ENCODE data around the gene OR52L1. TPM values are rescaled to one million over a fixed set of nuclear protein-coding genes. Genes with fewer than 3 reads are reported as not detected.

Gene OR52L1
- not detected in 2 replicates for total RNA-seq (2021)
- Bru-seq, nascent RNA, result not detected
- not detected for BruChase-seq, experiment 1, labeled RNA remaining after a 2-hour chase
- BruChase-seq, experiment 2, labeled RNA remaining after a 6-hour chase, result not detected
- long read RNA-seq, result 0 reads

DNA sequence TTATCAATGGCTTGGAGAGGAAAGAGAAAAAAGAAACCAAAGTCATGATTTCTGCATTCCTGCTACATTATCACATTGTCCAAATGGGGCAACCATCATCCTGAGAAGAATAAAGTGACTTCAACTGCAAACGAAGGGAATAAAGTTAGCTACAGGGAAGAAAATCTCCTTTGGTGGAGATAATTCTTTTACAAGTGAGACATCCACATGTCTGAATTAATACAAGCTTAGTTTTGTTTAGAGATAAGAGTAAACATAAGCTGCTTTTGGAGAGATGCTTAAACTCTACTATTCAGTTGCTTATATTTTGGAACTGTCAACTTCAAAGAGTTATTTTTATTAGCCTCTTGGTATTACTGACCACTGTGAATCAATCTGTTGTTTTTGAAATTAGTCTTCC is at the start of gene OR52L1:
OR52L1 (minus strand) TSS at position 101 of the 400 bp plus-strand sequence; CDS start at position 46, 55 bp downstream.
- H4K20me1 ChIP-seq (ENCODE audit: insufficient read depth), result no peaks in the 10 kb centered on the region
- no peaks in the 10 kb centered on the region for H3K9me3 ChIP-seq (ENCODE audit: insufficient read depth, low read depth)
- no peaks in the 10 kb centered on the region for H3K4me1 ChIP-seq (replicated peaks; ENCODE audit: insufficient read depth)
- no peak within 1 kb of the TSS for H3K4me2 ChIP-seq
- intact Hi-C loops (cut with micrococcal nuclease; ENCODE audit: unreplicated experiment), result no loop called here
- TF ChIP-seq, protein P1, sequence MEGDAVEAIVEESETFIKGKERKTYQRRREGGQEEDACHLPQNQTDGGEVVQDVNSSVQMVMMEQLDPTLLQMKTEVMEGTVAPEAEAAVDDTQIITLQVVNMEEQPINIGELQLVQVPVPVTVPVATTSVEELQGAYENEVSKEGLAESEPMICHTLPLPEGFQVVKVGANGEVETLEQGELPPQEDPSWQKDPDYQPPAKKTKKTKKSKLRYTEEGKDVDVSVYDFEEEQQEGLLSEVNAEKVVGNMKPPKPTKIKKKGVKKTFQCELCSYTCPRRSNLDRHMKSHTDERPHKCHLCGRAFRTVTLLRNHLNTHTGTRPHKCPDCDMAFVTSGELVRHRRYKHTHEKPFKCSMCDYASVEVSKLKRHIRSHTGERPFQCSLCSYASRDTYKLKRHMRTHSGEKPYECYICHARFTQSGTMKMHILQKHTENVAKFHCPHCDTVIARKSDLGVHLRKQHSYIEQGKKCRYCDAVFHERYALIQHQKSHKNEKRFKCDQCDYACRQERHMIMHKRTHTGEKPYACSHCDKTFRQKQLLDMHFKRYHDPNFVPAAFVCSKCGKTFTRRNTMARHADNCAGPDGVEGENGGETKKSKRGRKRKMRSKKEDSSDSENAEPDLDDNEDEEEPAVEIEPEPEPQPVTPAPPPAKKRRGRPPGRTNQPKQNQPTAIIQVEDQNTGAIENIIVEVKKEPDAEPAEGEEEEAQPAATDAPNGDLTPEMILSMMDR (conservative IDR thresholded peaks at IDR 0.05), result no peak
- TF ChIP-seq EZH2 (IDR thresholded peaks at IDR 0.05; ENCODE audit: low read depth), result no peak
- no peaks in the 10 kb centered on the region for H3K27me3 ChIP-seq (ENCODE audit: insufficient read depth, low read depth)
- H3K79me2 ChIP-seq (ENCODE audit: low read depth), result no peaks in the 10 kb centered on the region
- no peak within 1 kb of the TSS for H3K27ac ChIP-seq
- no peak for DNase-seq
- no peaks in the 10 kb centered on the region for H3K9me2 ChIP-seq (ENCODE audit: insufficient read depth)
- no TSS peak for BruUV-seq (replicated peaks)
- H3K4me3 ChIP-seq, result no peak within 1 kb of the TSS
- ChIA-PET CTCF (no interaction called here), POLR2A (ENCODE audit: unreplicated experiment) (no interaction called here)
- no peak within 1 kb of the TSS for H2AFZ ChIP-seq
- H3F3A ChIP-seq (ENCODE audit: insufficient read depth, low read depth), result no peaks in the 10 kb centered on the region
- no peaks in the 10 kb centered on the region for H3K36me3 ChIP-seq (ENCODE audit: low read depth)

DNA sequence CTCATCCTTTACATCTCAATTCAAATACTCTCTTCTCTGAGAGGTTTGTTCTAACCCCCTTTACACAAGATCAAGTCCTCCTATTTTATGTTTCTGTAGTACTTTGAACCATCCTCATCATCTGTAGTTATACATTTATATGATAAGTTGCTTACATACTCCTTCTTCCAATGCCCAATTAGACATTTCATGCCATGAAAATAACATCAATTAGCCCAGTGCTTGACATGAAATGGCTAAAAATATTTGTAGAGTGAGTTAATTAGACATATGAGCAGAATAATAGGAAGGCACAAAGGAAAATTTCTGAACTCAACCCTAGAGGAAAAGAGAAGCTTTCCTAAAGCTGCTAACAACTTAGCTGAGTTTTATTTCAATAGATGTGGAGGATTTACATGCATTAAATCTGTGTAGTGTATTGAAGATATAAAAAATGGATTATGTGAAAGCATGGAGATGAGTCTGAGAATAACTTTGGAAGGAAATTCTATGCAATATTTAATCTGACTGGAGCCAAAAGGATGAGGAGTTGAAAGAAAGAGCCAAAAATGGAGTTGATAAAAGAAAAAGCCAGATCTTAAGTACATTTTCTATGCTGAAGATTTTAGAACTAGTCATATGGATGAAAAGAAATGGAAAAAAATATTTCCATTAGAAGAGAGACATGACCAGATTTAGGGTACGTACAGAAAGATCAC is 44.1 kb upstream of the OR52L1 start, which contains the start of gene OR56A1:
OR56A1 (minus strand) TSS at position 51 of the 698 bp plus-strand sequence. CDS start 3,066 bp downstream, outside the sequence.
- POLR2A ChIA-PET (ENCODE audit: unreplicated experiment), result no interaction called here
- no peaks in the 10 kb centered on the region for H4K20me1 ChIP-seq (ENCODE audit: insufficient read depth)
- no peaks in the 10 kb centered on the region for H3K27me3 ChIP-seq (ENCODE audit: insufficient read depth, low read depth)
- H3K27ac ChIP-seq, result no peak within 1 kb of the TSS
- no peaks in the 10 kb centered on the region for H3F3A ChIP-seq (ENCODE audit: insufficient read depth, low read depth)
- no peak within 1 kb of the TSS for H3K4me3 ChIP-seq
- CTCF ChIA-PET, result interaction anchor here (0.5 kb wide), 1 partner anchor 251 kb away, joined by 4 read pairs; no protein-coding TSS in a partner anchor
- no peaks in the 10 kb centered on the region for H3K4me1 ChIP-seq (replicated peaks; ENCODE audit: insufficient read depth)
- no peaks in the 10 kb centered on the region for H3K79me2 ChIP-seq (ENCODE audit: low read depth)
- no peaks in the 10 kb centered on the region for H3K9me2 ChIP-seq (ENCODE audit: insufficient read depth)
- H3K36me3 ChIP-seq (ENCODE audit: low read depth), result no peaks in the 10 kb centered on the region
- BruUV-seq (replicated peaks), result no TSS peak
- intact Hi-C loops (cut with micrococcal nuclease; ENCODE audit: unreplicated experiment), result no loop called here
- H3K9me3 ChIP-seq (ENCODE audit: insufficient read depth, low read depth), result no peaks in the 10 kb centered on the region
- no peak for DNase-seq
- no peak within 1 kb of the TSS for H3K4me2 ChIP-seq
- TF ChIP-seq EZH2 (IDR thresholded peaks at IDR 0.05; ENCODE audit: low read depth), result no peak
- TF ChIP-seq, protein P1 (conservative IDR thresholded peaks at IDR 0.05), result no peak
- no peak within 1 kb of the TSS for H2AFZ ChIP-seq

DNA sequence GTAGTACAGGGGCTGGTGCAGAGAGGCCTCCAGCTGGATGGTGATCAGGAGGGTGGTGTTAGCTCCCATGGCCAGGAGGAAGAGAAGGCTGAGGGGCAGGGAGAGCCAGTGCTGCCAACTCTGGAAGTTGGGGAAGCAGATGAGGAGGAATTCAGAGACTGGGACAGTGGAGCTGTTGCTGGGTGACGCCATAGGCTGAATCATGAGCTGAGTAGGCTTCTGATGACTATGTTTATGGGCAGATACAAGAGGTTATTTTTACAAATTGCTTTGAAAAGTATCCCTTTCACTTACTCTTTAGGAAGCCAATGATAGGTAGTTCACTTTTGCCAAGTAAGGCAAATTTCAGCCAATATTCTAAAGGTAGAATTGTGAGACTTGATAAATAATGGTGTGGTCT is 40.7 kb upstream of the OR52L1 start:
- Histone ChIP-seq H3K4me2 (no peak overlapping the region), H3K79me2 (ENCODE audit: low read depth) (no peaks in the 10 kb centered on the region), H3K9me2 (ENCODE audit: insufficient read depth) (no peaks in the 10 kb centered on the region), H3K9me3 (ENCODE audit: insufficient read depth, low read depth) (no peaks in the 10 kb centered on the region), H3K27me3 (ENCODE audit: insufficient read depth, low read depth) (no peaks in the 10 kb centered on the region), H3K27ac (no peak overlapping the region), H3K36me3 (ENCODE audit: low read depth) (no peaks in the 10 kb centered on the region), H3F3A (ENCODE audit: insufficient read depth, low read depth) (no peaks in the 10 kb centered on the region), H4K20me1 (ENCODE audit: insufficient read depth) (no peaks in the 10 kb centered on the region), H2AFZ (no peak overlapping the region), H3K4me1 (replicated peaks; ENCODE audit: insufficient read depth) (no peaks in the 10 kb centered on the region), H3K4me3 (no peak overlapping the region)
- intact Hi-C loops (cut with micrococcal nuclease; ENCODE audit: unreplicated experiment), result no loop called here
- DNase-seq, result no peak
- CTCF ChIA-PET, result no interaction called here
- POLR2A ChIA-PET (ENCODE audit: unreplicated experiment), result no interaction called here
- no TSS peak for BruUV-seq (replicated peaks)
- TF ChIP-seq, protein P1 (conservative IDR thresholded peaks at IDR 0.05), result no peak
- TF ChIP-seq EZH2 (IDR thresholded peaks at IDR 0.05; ENCODE audit: low read depth), result no peak
